PC-3 (cell line): ENCODE measurements around the gene PDCD1LG2. TPM values are rescaled to one million over a fixed set of nuclear protein-coding genes. Genes with fewer than 3 reads are reported as not detected.

Source experiments
- ATAC-seq: fragments of 200-7000 bp; cut with Tn5 transposase; 2 replicates; pipeline ENCODE4 v1.9.1; 2020; ENCODE audit warnings: mild to moderate bottlenecking, moderate library complexity
- BruUV-seq: library from RNA; stranded (reverse); fragments of 400-500 nt; replicated peaks from 2 replicates; lab custom pipeline; 2021; lab: Mats Ljungman, UMichigan
- CTCF ChIA-PET: fragments of 300-600 bp; sonication (Branson Sonifier 250); formaldehyde crosslinking; loops from one replicate; lab custom pipeline; 2022; ENCODE audit warnings: antibody characterized with exemption; lab: Charles Lee
- POLR2A ChIA-PET: fragments of 300-600 bp; sonication (Branson Sonifier 250); formaldehyde crosslinking; loops from one replicate; lab custom pipeline; 2022; ENCODE audit warnings: antibody characterized with exemption; ENCODE audit not compliant: unreplicated experiment; lab: Charles Lee
- DNase-seq: peaks from one replicate; pipeline ENCODE4 v3.0.0-alpha.2; 2015
- H2AFZ ChIP-seq: fragments of 300-600 bp; sonication (generic); 2 replicates; pipeline ENCODE4 v1.6.0; 2016; ENCODE audit warnings: antibody characterized with exemption, low read length
- H3F3A ChIP-seq: fragments of 300-600 bp; sonication (generic); one replicate; pipeline ENCODE4 v1.6.0; 2017; ENCODE audit warnings: antibody characterized with exemption, low read length, control low read depth, mild to moderate bottlenecking; ENCODE audit not compliant: unreplicated experiment
- H3K27ac ChIP-seq: fragments of 300-600 bp; sonication (generic); 2 replicates; pipeline ENCODE4 v1.5.1; 2016; ENCODE audit warnings: mild to moderate bottlenecking, low read length
- H3K27me3 ChIP-seq: fragments of 300-600 bp; sonication (generic); 2 replicates; pipeline ENCODE4 v1.6.1; 2016; ENCODE audit warnings: low read length, mixed read lengths
- H3K36me3 ChIP-seq: fragments of 300-600 bp; sonication (generic); 2 replicates; pipeline ENCODE4 v1.6.1; 2016; ENCODE audit warnings: low read depth, mixed run types, low read length, mixed read lengths
- H3K4me1 ChIP-seq: fragments of 300-600 bp; sonication (generic); 2 replicates; pipeline ENCODE4 v1.5.1; 2016; ENCODE audit warnings: low read length; ENCODE audit not compliant: insufficient read depth
- H3K4me2 ChIP-seq: fragments of 300-600 bp; sonication (generic); 2 replicates; pipeline ENCODE4 v1.6.0; 2016; ENCODE audit warnings: low read length
- H3K4me3 ChIP-seq: fragments of 300-600 bp; sonication (generic); 2 replicates; pipeline ENCODE4 v1.5.1; 2016; ENCODE audit warnings: mild to moderate bottlenecking, low read length, mixed read lengths
- H3K79me2 ChIP-seq: fragments of 300-600 bp; sonication (generic); 2 replicates; pipeline ENCODE4 v1.6.1; 2017; ENCODE audit warnings: low read length, mixed read lengths
- H3K9ac ChIP-seq: fragments of 300-600 bp; sonication (generic); 2 replicates; pipeline ENCODE4 v1.6.0; 2016; ENCODE audit warnings: mild to moderate bottlenecking, low read length
- H3K9me2 ChIP-seq: fragments of 300-600 bp; sonication (generic); replicated peaks from 2 replicates; pipeline ENCODE4 v1.6.1; 2016; ENCODE audit warnings: mixed run types, low read length, mixed read lengths
- H3K9me3 ChIP-seq: fragments of 300-600 bp; sonication (generic); 2 replicates; pipeline ENCODE4 v1.6.1; 2016; ENCODE audit warnings: low read length, mixed read lengths
- H4K20me1 ChIP-seq: fragments of 300-600 bp; sonication (generic); 2 replicates; pipeline ENCODE4 v1.6.1; 2016; ENCODE audit warnings: low read length, mixed read lengths
- EZH2 ChIP-seq: fragments of 300-600 bp; sonication (generic); IDR thresholded peaks from one replicate; pipeline ENCODE4 v1.6.1; 2017; ENCODE audit warnings: antibody characterized with exemption, mild to moderate bottlenecking, low read length; ENCODE audit not compliant: unreplicated experiment
- EZH2phosphoT487 ChIP-seq: fragments of 300-600 bp; sonication (generic); IDR thresholded peaks from 2 replicates; pipeline ENCODE4 v1.6.1; 2018; ENCODE audit warnings: mild to moderate bottlenecking, antibody characterized with exemption, low read length, borderline replicate concordance
- intact Hi-C: fragments of 100-400 bp; cut with micrococcal nuclease; formaldehyde crosslinking; loops from 2 replicates; pipeline ENCODE4 v1.9.0; 2023
- total RNA-seq: library from RNA; depleted of rRNA; stranded (reverse); fragments of >200 nt; gene quantifications from 2 replicates; pipeline ENCODE4 v1.2.3, GENCODE V29; 2014
- TF ChIP-seq, protein P1 (sequence below): fragments of 300-600 bp; sonication (generic); conservative IDR thresholded peaks from 2 replicates; pipeline ENCODE4 v1.5.1; 2017; ENCODE audit warnings: antibody characterized with exemption, low read depth, mild to moderate bottlenecking, low read length

Gene PDCD1LG2
- total RNA-seq, 1 experiment from 2014 or later, result 1.4 TPM

DNA sequence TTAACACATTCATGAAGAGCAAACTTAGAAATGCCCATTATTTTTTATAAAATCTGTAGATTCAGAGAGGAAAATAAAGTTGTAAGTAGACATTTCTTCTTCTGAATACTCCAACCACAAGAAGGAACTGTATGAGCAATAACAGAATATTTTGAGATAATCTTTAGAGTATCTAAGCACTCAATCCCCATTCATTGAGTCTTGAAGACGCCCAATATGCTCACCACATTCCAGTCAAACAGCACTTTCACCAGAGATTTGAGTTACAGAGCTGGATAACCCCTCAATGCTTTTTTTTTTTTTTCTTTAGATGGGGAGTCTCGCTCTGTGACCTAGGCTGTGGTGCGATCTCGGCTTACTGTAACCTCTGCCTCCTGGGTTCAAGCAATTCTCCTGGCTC is 103.9 kb downstream of the PDCD1LG2 start:
- Histone ChIP-seq H3K4me3 (no peak overlapping the region), H3K9me2 (no peaks in the 10 kb centered on the region), H3K27ac (no peak overlapping the region), H3K4me1 (no peaks in the 10 kb centered on the region), H3K4me2 (no peak overlapping the region), H3K27me3 (no peaks in the 10 kb centered on the region), H3K9ac (no peak overlapping the region), H4K20me1 (no peaks in the 10 kb centered on the region), H3K36me3 (no peaks in the 10 kb centered on the region), H3F3A (no peaks in the 10 kb centered on the region), H2AFZ (no peak overlapping the region), H3K9me3 (no peaks in the 10 kb centered on the region), H3K79me2 (no peaks in the 10 kb centered on the region)
- DNase-seq (no peak), ATAC-seq (no peak)
- ChIA-PET POLR2A (interaction anchor here (0.6 kb wide), 1 partner anchor 13 kb away, joined by 20 read pairs; no protein-coding TSS in a partner anchor), CTCF (no interaction called here)
- no peak for TF ChIP-seq EZH2
- TF ChIP-seq EZH2phosphoT487, result no peak
- TF ChIP-seq, protein P1, sequence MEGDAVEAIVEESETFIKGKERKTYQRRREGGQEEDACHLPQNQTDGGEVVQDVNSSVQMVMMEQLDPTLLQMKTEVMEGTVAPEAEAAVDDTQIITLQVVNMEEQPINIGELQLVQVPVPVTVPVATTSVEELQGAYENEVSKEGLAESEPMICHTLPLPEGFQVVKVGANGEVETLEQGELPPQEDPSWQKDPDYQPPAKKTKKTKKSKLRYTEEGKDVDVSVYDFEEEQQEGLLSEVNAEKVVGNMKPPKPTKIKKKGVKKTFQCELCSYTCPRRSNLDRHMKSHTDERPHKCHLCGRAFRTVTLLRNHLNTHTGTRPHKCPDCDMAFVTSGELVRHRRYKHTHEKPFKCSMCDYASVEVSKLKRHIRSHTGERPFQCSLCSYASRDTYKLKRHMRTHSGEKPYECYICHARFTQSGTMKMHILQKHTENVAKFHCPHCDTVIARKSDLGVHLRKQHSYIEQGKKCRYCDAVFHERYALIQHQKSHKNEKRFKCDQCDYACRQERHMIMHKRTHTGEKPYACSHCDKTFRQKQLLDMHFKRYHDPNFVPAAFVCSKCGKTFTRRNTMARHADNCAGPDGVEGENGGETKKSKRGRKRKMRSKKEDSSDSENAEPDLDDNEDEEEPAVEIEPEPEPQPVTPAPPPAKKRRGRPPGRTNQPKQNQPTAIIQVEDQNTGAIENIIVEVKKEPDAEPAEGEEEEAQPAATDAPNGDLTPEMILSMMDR, result no peak
- BruUV-seq, result no TSS peak
- intact Hi-C loops, result no loop called here

DNA sequence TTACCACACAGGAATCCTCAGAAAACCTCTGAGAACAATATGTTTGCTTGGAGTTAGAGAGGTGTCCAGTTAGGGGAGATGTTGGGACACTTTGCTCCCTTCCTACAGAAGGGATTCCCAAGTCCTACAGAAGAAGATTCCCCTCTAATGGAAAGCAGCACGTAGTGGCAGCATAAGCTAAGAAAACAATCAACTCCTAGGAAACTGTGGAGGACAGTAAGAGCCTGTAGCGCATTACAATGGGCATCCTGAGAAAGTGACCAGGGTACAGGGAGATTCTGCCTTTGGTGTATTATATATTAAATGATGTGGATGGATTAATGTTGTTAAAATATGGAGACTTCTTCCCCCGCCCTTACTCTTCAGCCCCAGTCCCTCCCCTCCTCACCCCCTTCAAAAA is 104.7 kb downstream of the PDCD1LG2 start:
- peaks cover 2% of the 10 kb centered on the region; the same call in 1 of the 2 replicates for H3K79me2 ChIP-seq
- intact Hi-C loops, result no loop called here
- no peaks in the 10 kb centered on the region for H3F3A ChIP-seq
- TF ChIP-seq EZH2, result no peak
- TF ChIP-seq, protein P1, result no peak
- no peak for TF ChIP-seq EZH2phosphoT487
- H3K4me1 ChIP-seq, result peaks cover 2% of the 10 kb centered on the region
- ChIA-PET CTCF (no interaction called here), POLR2A (interaction anchor here (0.6 kb wide), 1 partner anchor 12 kb away, joined by 20 read pairs; no protein-coding TSS in a partner anchor)
- no peak overlapping the region for H3K4me2 ChIP-seq
- no peak for ATAC-seq
- no peaks in the 10 kb centered on the region for H3K36me3 ChIP-seq
- H3K4me3 ChIP-seq, result no peak overlapping the region
- no peaks in the 10 kb centered on the region for H3K9me2 ChIP-seq
- no peaks in the 10 kb centered on the region for H3K9me3 ChIP-seq
- no peak overlapping the region for H3K27ac ChIP-seq
- no peak overlapping the region for H2AFZ ChIP-seq
- no TSS peak for BruUV-seq
- H3K27me3 ChIP-seq, result no peaks in the 10 kb centered on the region
- DNase-seq, result no peak
- H4K20me1 ChIP-seq, result no peaks in the 10 kb centered on the region
- H3K9ac ChIP-seq, result no peak overlapping the region

DNA sequence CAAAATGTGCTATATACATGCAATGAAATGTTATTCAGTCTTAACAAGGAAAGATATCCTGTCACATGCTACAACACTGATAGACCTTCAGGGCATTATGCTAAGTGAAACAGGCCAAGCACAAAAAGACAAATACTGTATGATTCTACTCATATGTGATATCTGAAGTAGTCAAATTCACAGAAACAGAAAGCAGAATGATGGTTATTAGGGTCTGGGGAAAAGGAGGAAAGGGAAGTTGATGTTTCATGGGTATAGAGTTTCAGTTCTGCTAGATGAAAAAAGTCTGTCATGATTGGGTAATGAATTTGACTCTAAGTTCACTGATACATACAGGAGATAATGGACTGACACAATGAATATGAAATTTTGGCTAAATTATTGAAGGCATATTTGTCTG is 107.4 kb downstream of the PDCD1LG2 start:
- H4K20me1 ChIP-seq, result no peaks in the 10 kb centered on the region
- H3K4me3 ChIP-seq, result no peak overlapping the region
- H3K9ac ChIP-seq, result no peak overlapping the region
- H2AFZ ChIP-seq, result no peak overlapping the region
- intact Hi-C loops, result no loop called here
- ChIA-PET CTCF (no interaction called here), POLR2A (no interaction called here)
- H3K27me3 ChIP-seq, result no peaks in the 10 kb centered on the region
- H3K9me2 ChIP-seq, result no peaks in the 10 kb centered on the region
- H3K27ac ChIP-seq, result no peak overlapping the region
- H3K9me3 ChIP-seq, result no peaks in the 10 kb centered on the region
- H3K36me3 ChIP-seq, result no peaks in the 10 kb centered on the region
- peaks cover 4% of the 10 kb centered on the region; the same call in 1 of the 2 replicates for H3K79me2 ChIP-seq
- no peak for ATAC-seq
- DNase-seq, result no peak
- TF ChIP-seq EZH2phosphoT487 (no peak), EZH2 (no peak)
- TF ChIP-seq, protein P1, result no peak
- H3K4me2 ChIP-seq, result no peak overlapping the region
- H3K4me1 ChIP-seq, result peaks cover 23% of the 10 kb centered on the region
- BruUV-seq, result no TSS peak
- H3F3A ChIP-seq, result peaks cover 6% of the 10 kb centered on the region
